Kidney epithelial cell (primary cell): ENCODE results near the gene KIF1B. TPM values are rescaled to one million over a fixed set of nuclear protein-coding genes. Genes with fewer than 3 reads are reported as not detected.
A peak's percentile ranks its signal among the peaks of the same experiment; 100 is the strongest.

Experiments used
- DNase-seq: peaks from one replicate; pipeline ENCODE4 v3.0.0-alpha.2; 2010; ENCODE audit warnings: low read depth
- H3K27me3 ChIP-seq: 2 replicates; pipeline ENCODE4 v1.6.0; 2011; ENCODE audit warnings: low read length; ENCODE audit not compliant: control insufficient read depth, insufficient read depth
- H3K36me3 ChIP-seq: 2 replicates; pipeline ENCODE4 v1.5.1; 2011; ENCODE audit warnings: low read length; ENCODE audit not compliant: control insufficient read depth, insufficient read depth
- H3K4me3 ChIP-seq: 2 replicates; pipeline ENCODE4 v1.5.1; 2011; ENCODE audit warnings: low read depth, mild to moderate bottlenecking, control low read depth, low read length
- CTCF ChIP-seq: IDR thresholded peaks from 2 replicates; pipeline ENCODE4 v1.5.1; 2011; ENCODE audit warnings: mild to moderate bottlenecking, moderate library complexity, low read length, control low read depth, inconsistent platforms; ENCODE audit not compliant: insufficient read depth, poor library complexity, severe bottlenecking
- total RNA-seq: library from RNA; depleted of rRNA; stranded (reverse); fragments of >200 nt; gene quantifications from 2 replicates; pipeline ENCODE4 v1.2.3, GENCODE V29; 2015

Gene KIF1B
- total RNA-seq, 1 donor from 2014 or later, result 33.9 TPM

- TF ChIP-seq CTCF, result no peak
- no peak for DNase-seq
- H3K4me3 ChIP-seq, result peak overlapping the region; percentile 68
- H3K27me3 ChIP-seq, result no peaks in the 10 kb centered on the region
- H3K36me3 ChIP-seq, result no peaks in the 10 kb centered on the region
Measured at GRCh38 chr1:10429868-10430215, 219.5 kb downstream of the KIF1B start.

- Histone ChIP-seq H3K36me3 (no peaks in the 10 kb centered on the region), H3K4me3 (peak within 1 kb of the TSS; percentile 68), H3K27me3 (no peaks in the 10 kb centered on the region)
- peak; percentile 48 for DNase-seq
- peak; percentile 69 for TF ChIP-seq CTCF
Measured at GRCh38 chr1:10430216-10431069, 220.1 kb downstream of the KIF1B start, which contains the start of gene CENPS. CENPS (plus strand) TSS chr1:10430433; CDS start chr1:10430518, 85 bp downstream.

Other genes starting within 250 kb of the KIF1B start
- 11.1 and 14.8 TPM in 2 replicates for gene RBP7, start 213.3 kb upstream of the KIF1B start, total RNA-seq
- 45.0 and 47.1 TPM in 2 replicates for gene UBE4B, start 177.6 kb upstream of the KIF1B start, total RNA-seq
- 208 and 239 TPM in 2 replicates for gene PGD, start 188.5 kb downstream of the KIF1B start, total RNA-seq
- 6.6 and 8.5 TPM in 2 replicates for gene CENPS, start 219.9 kb downstream of the KIF1B start, total RNA-seq
- gene CORT, start 239.5 kb downstream of the KIF1B start, total RNA-seq, result not detected in 2 replicates